Endothelial cell of umbilical vein (primary cell): ENCODE measurements around the gene PKP3. TPM values are rescaled to one million over a fixed set of nuclear protein-coding genes. Genes with fewer than 3 reads are reported as not detected.

Source experiments
- BruUV-seq: library from RNA; stranded (reverse); fragments of 400-500 nt; replicated peaks from 2 replicates; lab custom pipeline; 2021; lab: Mats Ljungman, UMichigan
- CTCF ChIA-PET: fragments of 300-600, 350-600 bp; sonication (Branson Sonifier 250); formaldehyde crosslinking; loops from one replicate; lab custom pipeline; 2021; ENCODE audit warnings: antibody characterized with exemption, inconsistent platforms; lab: Charles Lee
- POLR2A ChIA-PET: fragments of 300-600, 350-600 bp; sonication (Branson Sonifier 250); formaldehyde crosslinking; loops from one replicate; lab custom pipeline; 2021; ENCODE audit warnings: antibody characterized with exemption, inconsistent platforms; lab: Charles Lee
- DNase-seq: peaks from one replicate; pipeline ENCODE4 v3.0.0-alpha.2; 2011; ENCODE audit warnings: low read depth, low spot score
- FAIRE-seq: peaks from 2 replicates; lab custom pipeline; 2011; peaks lifted over from hg19 to GRCh38; lab: Jason Lieb, UNC
- H2AFZ ChIP-seq: 2 replicates; pipeline ENCODE4 v1.6.0; 2012; ENCODE audit warnings: low read depth, low read length, control low read depth, inconsistent platforms
- H3K27ac ChIP-seq: 2 replicates; pipeline ENCODE4 v1.5.1; 2011; ENCODE audit warnings: low read depth, mild to moderate bottlenecking, control low read depth, low read length, moderate library complexity; ENCODE audit not compliant: insufficient read depth
- H3K27me3 ChIP-seq, 2 experiments: 2 replicates each; pipeline versions ENCODE4 v1.6.0 to v1.6.1; 2011; ENCODE audit warnings: low read length in 2 of 2, mixed read lengths in 1 of 2; ENCODE audit not compliant: control insufficient read depth in 2 of 2, insufficient read depth in 2 of 2
- H3K36me3 ChIP-seq, 2 experiments: 2 replicates in 1 of 2; 3 replicates in 1 of 2; pipeline ENCODE4 v1.5.1; 2011; ENCODE audit warnings: low read length in 2 of 2, mild to moderate bottlenecking in 1 of 2, moderate library complexity in 1 of 2; ENCODE audit not compliant: control insufficient read depth in 2 of 2, insufficient read depth in 2 of 2; ENCODE audit errors: extremely low read depth in 1 of 2
- H3K4me1 ChIP-seq: 3 replicates; pipeline ENCODE4 v1.5.1; 2011; ENCODE audit warnings: mild to moderate bottlenecking, low read length; ENCODE audit not compliant: control insufficient read depth, insufficient read depth; ENCODE audit errors: extremely low read depth
- H3K4me2 ChIP-seq: 2 replicates; pipeline ENCODE4 v1.6.1; 2011; ENCODE audit warnings: low read length, control low read depth, mixed read lengths; ENCODE audit not compliant: insufficient read depth
- H3K4me3 ChIP-seq, 3 experiments: fragments of 200-600 bp in 1 of 3; sonication (generic), shearing (Covaris generic) in 1 of 3; replicated peaks in 1 of 3; 2 replicates each; pipeline ENCODE4 v1.5.1; 2011 to 2016; ENCODE audit warnings: control low read depth in 3 of 3, low read length in 3 of 3, mild to moderate bottlenecking in 2 of 3, inconsistent platforms in 1 of 3, low read depth in 1 of 3, moderate library complexity in 1 of 3; ENCODE audit not compliant: insufficient read depth in 1 of 3
- H3K79me2 ChIP-seq: 2 replicates; pipeline ENCODE4 v1.6.0; 2012; ENCODE audit warnings: low read length, inconsistent platforms; ENCODE audit not compliant: control insufficient read depth, insufficient read depth
- H3K9ac ChIP-seq: replicated peaks from 2 replicates; pipeline ENCODE3; 2011; ENCODE audit warnings: low read length, control low read depth; ENCODE audit not compliant: insufficient read depth; ENCODE audit errors: extremely low read depth
- H3K9me1 ChIP-seq: replicated peaks from 3 replicates; pipeline ENCODE4 v1.6.0; 2011; ENCODE audit warnings: mild to moderate bottlenecking, low read length; ENCODE audit not compliant: control insufficient read depth, insufficient read depth; ENCODE audit errors: extremely low read depth
- H3K9me3 ChIP-seq: replicated peaks from 2 replicates; pipeline ENCODE4 v1.5.1; 2012; ENCODE audit warnings: low read length, inconsistent platforms; ENCODE audit not compliant: control insufficient read depth, insufficient read depth
- H4K20me1 ChIP-seq: replicated peaks from 2 replicates; pipeline ENCODE3; 2011; ENCODE audit warnings: mild to moderate bottlenecking, low read length; ENCODE audit not compliant: control insufficient read depth, insufficient read depth; ENCODE audit errors: extremely low read depth
- CTCF ChIP-seq, 2 donors: IDR thresholded peaks; 1 replicate in 1 of 2; 2 replicates in 1 of 2; pipeline ENCODE4 v1.5.1; 2011; ENCODE audit warnings: low read length in 2 of 2, mild to moderate bottlenecking in 2 of 2, moderate library complexity in 2 of 2, control low read depth in 1 of 2, inconsistent platforms in 1 of 2, low read depth in 1 of 2; ENCODE audit not compliant: insufficient read depth in 1 of 2; ENCODE audit errors: extremely low read depth in 1 of 2
- EZH2 ChIP-seq: IDR thresholded peaks from 2 replicates; pipeline ENCODE4 v1.6.1; 2012; ENCODE audit warnings: borderline replicate concordance, low read depth, mild to moderate bottlenecking, moderate library complexity, low read length, inconsistent platforms; ENCODE audit not compliant: severe bottlenecking
- FOS ChIP-seq: IDR thresholded peaks from 2 replicates; pipeline ENCODE4 v1.6.1; 2011; ENCODE audit warnings: mild to moderate bottlenecking, low read length, moderate library complexity, borderline replicate concordance; ENCODE audit not compliant: insufficient read depth
- GATA2 ChIP-seq: IDR thresholded peaks from 2 replicates; pipeline ENCODE4 v1.7.0; 2011; ENCODE audit warnings: low read depth, mild to moderate bottlenecking, moderate library complexity, mixed read lengths, low read length; ENCODE audit not compliant: insufficient read length, insufficient read depth
- JUN ChIP-seq: IDR thresholded peaks from 2 replicates; pipeline ENCODE4 v1.6.1; 2011; ENCODE audit warnings: borderline replicate concordance, low read depth; ENCODE audit not compliant: insufficient read length, insufficient read depth
- MAX ChIP-seq: IDR thresholded peaks from 2 replicates; pipeline ENCODE4 v1.6.1; 2011; ENCODE audit not compliant: insufficient read depth, insufficient read length
- MYC ChIP-seq: IDR thresholded peaks from one replicate; pipeline ENCODE4 v1.6.1; 2011; ENCODE audit warnings: mild to moderate bottlenecking, low read depth, low read length
- POLR2A ChIP-seq: IDR thresholded peaks from 2 replicates; pipeline ENCODE4 v1.6.1; 2012; ENCODE audit warnings: low read depth, mild to moderate bottlenecking, control low read depth, low read length
- POLR2AphosphoS5 ChIP-seq: IDR thresholded peaks from 2 replicates; pipeline ENCODE4 v1.6.1; 2012; ENCODE audit warnings: low read depth, mild to moderate bottlenecking, control low read depth, low read length, moderate library complexity; ENCODE audit not compliant: insufficient read depth
- dilution Hi-C: fragments of 300-500 bp; cut with MboI; formaldehyde crosslinking; loops from one replicate; pipeline ENCODE4 v1.15.0; 2019; ENCODE audit warnings: low sequenced_read_pairs; ENCODE audit not compliant: extremely low pct_ligation_motif_present
- intact Hi-C: fragments of 100-400 bp; cut with micrococcal nuclease; formaldehyde crosslinking; loops from one replicate; pipeline ENCODE4 v1.10.0; 2022
- polyA plus RNA-seq, 4 experiments: library from polyadenylated mRNA; depleted of rRNA in 3 of 4; stranded (reverse) in 3 of 4; unstranded in 1 of 4; fragments of >200 nt; gene quantifications; 2 replicates each; pipeline versions ENCODE4 v1.2.1 to v1.2.3, GENCODE V29; 2011 to 2012; ENCODE audit warnings: missing spikeins in 1 of 4
- total RNA-seq: library from RNA; stranded (reverse); gene quantifications from 2 replicates; pipeline ENCODE4 v1.2.3, GENCODE V29; 2021

Gene PKP3
- total and polyA plus RNA-seq, 2 donors (not counting 3 experiments of a cell fraction or from before 2014, with no cell fraction given) = 0.27 to 0.59 TPM

GRCh38 chr11:359181-359714, 34.8 kb upstream of the PKP3 start:
- ChIA-PET POLR2A (interaction anchor here (0.6 kb wide), 1 partner anchor 150 kb away, joined by 4 read pairs; no protein-coding TSS in a partner anchor), CTCF (interaction anchor here (0.7 to 8.9 kb wide), 3 partner anchors 34 to 108 kb away, joined by 3 to 79 read pairs (median 14); partner anchors contain the start of gene IFITM2)
- intact Hi-C loops (loop anchor here (5.0 kb wide), 1 partner anchor 152 kb away; the partner anchor contains the start of genes BET1L and RIC8A), dilution Hi-C loops (no loop called here)
- no peak for FAIRE-seq
- H3K27me3 ChIP-seq = no peaks in the 10 kb centered on the region
- no peaks in the 10 kb centered on the region for H3K36me3 ChIP-seq
- no peaks in the 10 kb centered on the region for H3K9me1 ChIP-seq
- H3K4me2 ChIP-seq = no peak overlapping the region
- H3K4me3 ChIP-seq = no peak overlapping the region
- no peaks in the 10 kb centered on the region for H3K79me2 ChIP-seq
- BruUV-seq = no TSS peak
- no peak for DNase-seq
- H3K4me1 ChIP-seq = peaks cover 8% of the 10 kb centered on the region
- no peak overlapping the region for H3K27ac ChIP-seq
- H4K20me1 ChIP-seq = no peaks in the 10 kb centered on the region
- TF ChIP-seq MAX (no peak), GATA2 (no peak), FOS (no peak), MYC (no peak), POLR2AphosphoS5 (no peak), POLR2A (no peak), CTCF (IDR thresholded peaks at IDR 0.05; ENCODE audit: extremely low read depth in 1 of 2, insufficient read depth in 1 of 2, low read depth in 1 of 2, low read length in 2 of 2) (no peak), EZH2 (no peak), JUN (no peak)
- H3K9ac ChIP-seq = no peak overlapping the region
- H2AFZ ChIP-seq = no peak overlapping the region
- no peaks in the 10 kb centered on the region for H3K9me3 ChIP-seq
